ENCODE data around the gene AKT2. TPM values are rescaled to one million over a fixed set of nuclear protein-coding genes. Genes with fewer than 3 reads are reported as not detected.

AKT2 gene
- total RNA-seq, 1 experiment from 2014 or later = 149 TPM

- peak overlapping the region; percentile 95 for H3K4me2 ChIP-seq
- H4K20me1 ChIP-seq (ENCODE audit: insufficient read depth) = no peaks in the 10 kb centered on the region
- no peaks in the 10 kb centered on the region for H3K9me3 ChIP-seq (ENCODE audit: insufficient read depth, low read depth)
- no peaks in the 10 kb centered on the region for H3K27me3 ChIP-seq (ENCODE audit: insufficient read depth, low read depth)
- no peaks in the 10 kb centered on the region for H3K9me2 ChIP-seq (ENCODE audit: insufficient read depth)
- intact Hi-C loops (cut with micrococcal nuclease; ENCODE audit: unreplicated experiment) = loop anchor here (2.0 kb wide), 1 partner anchor 69 kb away; no protein-coding TSS in a partner anchor
- no peak for DNase-seq
- no peaks in the 10 kb centered on the region for H3K79me2 ChIP-seq (ENCODE audit: low read depth)
- no TSS peak for BruUV-seq (replicated peaks)
- ChIA-PET CTCF (no interaction called here), POLR2A (ENCODE audit: unreplicated experiment) (interaction anchor here (0.7 kb wide), 1 partner anchor 227 kb away, joined by 3 read pairs; no protein-coding TSS in a partner anchor)
- peaks cover 17% of the 10 kb centered on the region for H3K4me1 ChIP-seq (replicated peaks; ENCODE audit: insufficient read depth)
- H3K27ac ChIP-seq = no peak overlapping the region
- TF ChIP-seq EZH2 (IDR thresholded peaks at IDR 0.05; ENCODE audit: low read depth) (no peak), CTCF (conservative IDR thresholded peaks at IDR 0.05) (no peak)
- peak overlapping the region; percentile 73; the same call in 1 of the 2 replicates for H3K4me3 ChIP-seq
- H3F3A ChIP-seq (ENCODE audit: insufficient read depth, low read depth) = peaks cover 16% of the 10 kb centered on the region; the same call in 1 of the 2 replicates
- H2AFZ ChIP-seq = peak overlapping the region; percentile 98; the same call in 1 of the 2 replicates
- H3K36me3 ChIP-seq (ENCODE audit: low read depth) = no peaks in the 10 kb centered on the region
These were observed 69.0 kb downstream of the AKT2 start for GRCh38 chr19:40216013-40216776.

DNA sequence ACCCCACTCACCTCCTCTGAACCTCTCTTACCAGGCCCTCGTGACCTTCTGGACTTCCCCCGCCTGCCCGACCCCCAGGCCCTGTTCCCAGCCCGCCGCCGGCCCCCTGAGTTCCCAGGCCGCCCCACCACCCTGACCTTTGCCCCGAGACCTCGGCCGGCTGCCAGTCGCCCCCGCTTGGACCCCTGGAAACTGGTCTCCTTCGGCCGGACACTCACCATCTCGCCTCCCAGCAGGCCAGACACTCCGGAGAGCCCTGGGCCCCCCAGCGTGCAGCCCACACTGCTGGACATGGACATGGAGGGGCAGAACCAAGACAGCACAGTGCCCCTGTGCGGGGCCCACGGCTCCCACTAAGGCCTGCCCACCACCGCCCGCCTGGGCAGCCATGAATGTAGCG is 70.2 kb downstream of the AKT2 start:
- CTCF ChIA-PET = no interaction called here
- POLR2A ChIA-PET (ENCODE audit: unreplicated experiment) = no interaction called here
- no peak overlapping the region for H2AFZ ChIP-seq

More for the DNA sequence above, 70.2 kb downstream of the AKT2 start:
- no TSS peak for BruUV-seq (replicated peaks)
- no peaks in the 10 kb centered on the region for H3K36me3 ChIP-seq (ENCODE audit: low read depth)
- peaks cover 13% of the 10 kb centered on the region for H3K4me1 ChIP-seq (replicated peaks; ENCODE audit: insufficient read depth)
- H3K9me2 ChIP-seq (ENCODE audit: insufficient read depth) = no peaks in the 10 kb centered on the region
- peaks cover 16% of the 10 kb centered on the region; the same call in 1 of the 2 replicates for H3F3A ChIP-seq (ENCODE audit: insufficient read depth, low read depth)
- no peak for DNase-seq
- no peaks in the 10 kb centered on the region for H3K9me3 ChIP-seq (ENCODE audit: insufficient read depth, low read depth)
- TF ChIP-seq EZH2 (IDR thresholded peaks at IDR 0.05; ENCODE audit: low read depth) (no peak), CTCF (conservative IDR thresholded peaks at IDR 0.05) (no peak)
- H3K27ac ChIP-seq = no peak overlapping the region
- no peak overlapping the region for H3K4me3 ChIP-seq
- no peak overlapping the region for H3K4me2 ChIP-seq
- intact Hi-C loops (cut with micrococcal nuclease; ENCODE audit: unreplicated experiment) = no loop called here
- no peaks in the 10 kb centered on the region for H4K20me1 ChIP-seq (ENCODE audit: insufficient read depth)
- H3K27me3 ChIP-seq (ENCODE audit: insufficient read depth, low read depth) = no peaks in the 10 kb centered on the region
- H3K79me2 ChIP-seq (ENCODE audit: low read depth) = no peaks in the 10 kb centered on the region

Data from PC-9 (cell line).